LoVo (cell line): ENCODE data around the gene ASXL2.

ENCODE experiments used
- DNase-seq: peaks from one replicate; pipeline ENCODE4 v3.0.0-alpha.2; 2016; ENCODE audit warnings: low spot score

The ASXL2 gene

DNA sequence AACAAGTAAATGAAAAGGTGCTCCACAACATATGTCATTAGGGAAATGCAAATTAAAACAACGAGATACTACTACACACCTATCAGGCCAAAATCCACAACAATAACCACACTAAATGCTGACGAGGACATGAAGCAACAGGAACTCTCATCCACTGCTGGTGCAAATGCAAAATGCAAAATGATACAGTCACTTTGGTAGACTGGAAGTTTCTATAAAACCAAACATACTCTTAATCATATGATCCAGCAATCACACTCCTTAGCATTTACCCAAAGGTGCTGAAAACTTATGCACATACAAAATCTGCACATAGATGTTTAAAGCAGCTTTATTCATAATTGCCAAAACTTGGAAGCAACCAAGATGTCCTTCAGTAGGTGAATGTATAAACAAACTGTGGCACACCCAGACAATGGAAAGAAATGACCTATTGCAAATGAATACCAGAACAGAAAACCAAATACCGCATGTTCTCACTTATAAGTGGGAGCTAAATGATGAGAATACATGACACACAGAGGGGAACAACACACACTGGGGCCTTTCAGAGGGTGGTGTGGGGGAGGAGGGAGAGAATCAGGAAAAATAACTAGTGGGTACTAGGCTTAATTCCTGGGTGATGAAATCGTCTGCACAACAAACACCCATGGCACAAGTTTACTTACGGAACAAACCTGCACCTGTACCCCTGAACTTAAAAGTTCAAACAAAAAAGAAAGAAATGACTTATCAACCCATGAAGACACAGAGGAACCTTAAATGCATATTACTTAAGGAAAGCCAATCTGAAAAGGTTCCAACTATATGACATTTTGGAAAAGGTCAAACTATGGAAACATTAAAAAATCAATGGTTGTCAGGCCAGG is 80.4 kb downstream of the ASXL2 start:
- DNase-seq: no peak

GRCh38 chr2:25794544-25795276 is 83.6 kb downstream of the ASXL2 start:
- DNase-seq: no peak

GRCh38 chr2:25790074-25790790 is 88.1 kb downstream of the ASXL2 start:
- DNase-seq: no peak

DNA sequence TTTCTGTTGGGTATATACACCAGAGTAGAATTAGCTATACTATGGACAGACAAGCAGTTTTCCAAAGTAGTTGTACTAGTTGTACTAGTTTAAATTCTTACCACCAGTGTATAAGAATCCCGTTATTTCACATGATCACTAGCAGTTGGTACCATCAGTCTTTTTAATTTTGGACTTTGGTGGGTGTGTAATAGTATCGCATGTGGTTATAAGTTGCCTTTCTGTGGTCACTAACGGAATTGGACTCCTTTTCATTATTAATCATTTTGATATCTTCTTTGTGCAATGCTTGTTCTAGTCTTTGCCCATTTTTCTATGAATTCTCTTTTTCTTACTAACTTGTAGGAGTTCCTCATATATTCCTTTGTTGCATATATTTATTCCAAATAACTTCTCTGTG is 89.8 kb downstream of the ASXL2 start:
- DNase-seq: no peak

GRCh38 chr2:25787020-25787419 is 91.3 kb downstream of the ASXL2 start:
- DNase-seq: no peak

DNA sequence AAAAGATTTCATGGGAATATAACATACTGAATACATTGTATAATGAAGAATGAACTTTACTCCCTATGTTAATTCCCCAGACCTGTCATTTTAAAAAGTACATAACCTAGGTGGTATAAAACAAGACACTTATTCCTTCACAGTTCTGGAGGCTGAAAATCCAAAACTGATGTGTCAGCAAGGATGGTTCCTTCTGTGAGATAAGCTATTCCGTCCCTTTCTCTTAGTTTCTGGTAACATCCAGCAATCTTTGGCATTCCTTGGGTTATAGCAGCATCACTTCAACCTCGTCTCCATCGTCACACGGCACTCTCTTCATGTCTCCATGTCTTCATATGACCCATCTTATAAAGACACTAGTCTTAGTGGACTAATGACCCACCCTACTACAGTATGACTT is 93.9 kb downstream of the ASXL2 start:
- no peak for DNase-seq

DNA sequence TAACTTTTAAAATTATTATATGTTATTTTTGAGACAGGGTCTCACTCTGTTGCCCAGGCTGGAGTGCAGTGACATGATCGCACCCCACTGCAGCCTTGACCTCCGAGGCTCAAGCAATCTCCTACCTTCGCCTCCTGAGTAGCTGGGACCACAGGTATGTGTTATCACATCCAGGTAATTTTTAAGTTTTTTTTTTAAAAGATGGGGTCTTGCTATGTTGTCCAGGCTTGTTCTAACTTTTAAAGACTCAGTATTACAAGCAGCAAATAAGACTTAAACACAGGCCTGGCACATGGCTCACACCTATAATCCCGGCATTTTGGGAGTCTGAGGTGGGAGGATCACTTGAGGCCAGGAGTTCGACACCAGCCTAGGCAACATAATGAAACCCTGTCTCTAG is 101.2 kb downstream of the ASXL2 start:
- no peak for DNase-seq

DNA sequence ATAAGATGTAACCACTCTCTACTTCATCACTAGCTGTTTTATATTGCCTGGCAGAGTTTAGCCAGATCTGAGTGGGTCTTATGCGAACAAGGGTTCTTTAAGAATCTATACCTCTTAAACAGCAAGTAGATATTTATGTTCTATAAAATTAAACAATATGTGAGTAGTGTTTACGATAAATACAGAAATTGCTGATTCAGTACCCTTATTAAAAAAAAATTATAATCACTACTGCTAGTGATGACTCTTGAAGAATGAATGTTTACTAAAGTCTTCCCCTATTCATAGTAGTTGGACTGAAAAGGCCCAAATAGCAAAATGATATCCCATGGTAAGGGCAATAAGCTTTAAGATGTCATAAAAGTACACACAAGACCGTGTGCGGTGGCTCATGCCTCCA is 106.2 kb downstream of the ASXL2 start:
- DNase-seq: no peak

- no peak for DNase-seq
Measured at GRCh38 chr2:25763575-25763974, 114.7 kb downstream of the ASXL2 start.

DNA sequence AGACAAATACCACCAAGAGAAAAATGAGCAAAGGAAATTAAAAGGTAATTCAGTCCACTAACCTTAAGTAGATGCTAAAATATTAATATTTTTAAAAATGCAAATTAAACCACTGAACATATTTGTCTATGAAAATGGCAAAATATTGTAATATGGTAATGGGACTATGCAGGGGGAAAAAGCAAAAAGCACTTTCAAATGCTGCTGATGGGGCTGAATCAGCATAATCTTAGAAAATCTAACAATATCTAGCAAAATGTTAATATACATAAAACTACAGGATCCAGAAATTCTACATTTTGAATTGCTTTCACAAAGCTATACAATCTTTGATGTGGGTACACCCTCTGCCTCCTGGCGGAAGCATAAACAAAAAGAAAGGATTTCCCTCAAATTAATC is 118.0 kb downstream of the ASXL2 start:
- no peak for DNase-seq

- DNase-seq: no peak
Measured at GRCh38 chr2:25758348-25758747, 119.9 kb downstream of the ASXL2 start.

- DNase-seq: no peak
Measured at GRCh38 chr2:25757906-25758305, 120.4 kb downstream of the ASXL2 start.

DNA sequence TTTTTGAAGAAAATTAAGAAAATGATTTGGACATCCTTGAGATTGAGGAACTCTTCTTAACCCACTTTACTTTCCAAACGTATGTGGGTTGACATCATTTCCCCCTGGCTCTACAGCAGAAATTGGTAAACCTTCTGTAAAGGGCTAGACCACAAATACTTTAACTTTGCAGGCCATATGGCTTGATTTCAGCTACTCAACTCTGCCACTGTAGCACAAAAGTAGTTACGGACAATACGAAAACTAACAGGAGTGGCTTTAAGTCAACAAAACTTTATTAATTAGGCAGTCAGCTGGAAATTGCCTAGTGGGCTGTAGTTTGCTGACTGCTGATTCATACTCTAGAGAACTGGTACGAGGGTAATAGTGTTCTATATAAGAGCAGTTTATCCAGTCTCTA is 121.8 kb downstream of the ASXL2 start:
- DNase-seq: no peak

DNA sequence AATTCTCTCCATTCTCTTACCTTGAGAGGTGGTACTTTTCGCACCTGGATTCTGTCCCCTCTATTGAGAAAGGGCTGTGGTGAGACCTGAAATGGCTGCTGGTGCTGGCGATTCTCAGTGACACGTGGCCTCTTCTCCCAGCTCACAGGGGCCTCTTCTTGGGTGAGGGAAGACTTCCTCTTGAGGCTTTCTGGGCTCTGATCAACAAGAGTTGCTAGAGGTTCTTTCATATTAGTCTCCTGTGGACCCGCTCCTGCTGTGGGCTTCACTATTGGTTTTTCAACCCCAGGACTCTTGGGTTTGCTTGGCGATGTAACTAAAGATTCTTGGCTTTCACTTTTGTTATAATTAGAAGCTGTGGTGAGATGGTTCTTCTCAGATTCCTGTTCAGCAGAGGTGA is 128.6 kb downstream of the ASXL2 start:
- no peak for DNase-seq

DNA sequence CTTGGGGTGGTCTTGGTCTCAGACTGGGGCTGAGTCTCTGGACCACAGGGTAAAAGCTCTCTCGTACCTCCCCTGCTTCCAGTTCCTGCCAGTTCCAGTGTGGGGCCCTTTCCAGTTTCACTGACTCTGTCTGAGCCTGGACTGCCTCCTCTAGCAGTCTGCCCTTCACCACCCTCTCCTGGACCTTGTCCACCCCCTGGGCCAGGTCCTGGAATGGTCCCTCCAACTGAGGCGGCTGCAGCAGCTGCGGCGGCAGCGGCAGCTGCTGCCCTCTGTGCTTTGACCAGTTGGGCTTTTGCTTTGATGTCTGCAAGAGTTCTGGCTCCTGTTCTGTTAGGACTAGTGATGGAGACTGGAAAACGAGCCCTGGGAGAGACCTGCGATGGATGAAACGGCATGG is 134.2 kb downstream of the ASXL2 start:
- no peak for DNase-seq

- DNase-seq: no peak
Measured at GRCh38 chr2:25743132-25743830, 135.0 kb downstream of the ASXL2 start.

- DNase-seq: no peak
Measured at GRCh38 chr2:25742501-25742900, 135.8 kb downstream of the ASXL2 start.

GRCh38 chr2:25740810-25741381 is 137.4 kb downstream of the ASXL2 start:
- no peak for DNase-seq

- DNase-seq: no peak
Measured at GRCh38 chr2:25738383-25739343, 139.6 kb downstream of the ASXL2 start.

DNA sequence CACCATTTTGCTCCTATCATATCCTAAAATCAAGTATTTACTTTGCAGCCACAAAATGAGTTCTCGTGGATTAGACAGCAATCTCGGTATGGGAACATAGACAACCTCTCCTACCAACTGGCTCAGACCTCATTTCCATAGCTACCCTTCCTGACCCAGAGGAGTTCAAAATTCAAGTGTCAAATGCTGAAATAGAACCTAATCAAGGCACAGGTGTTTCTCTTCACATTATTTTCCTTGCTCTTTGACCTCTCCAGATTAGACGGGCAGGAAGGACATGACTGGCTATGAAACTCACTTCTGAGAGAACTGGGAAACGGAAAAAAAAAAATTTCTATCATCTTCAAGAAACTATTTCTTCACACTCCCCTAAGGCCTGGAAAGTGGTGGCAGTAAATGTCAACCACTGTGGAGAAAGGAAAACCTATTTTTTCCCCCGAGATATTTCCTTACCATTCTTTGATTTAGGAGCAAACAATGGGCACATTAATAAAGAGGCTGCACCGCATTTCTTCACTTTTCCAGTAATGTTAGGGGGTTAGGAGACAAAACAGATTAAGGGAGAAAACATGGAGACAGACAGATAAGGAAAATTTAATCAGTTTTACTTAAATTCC is 141.3 kb downstream of the ASXL2 start:
- no peak for DNase-seq
